ENCODE results near the gene RPP21. TPM values are rescaled to one million over a fixed set of nuclear protein-coding genes. Genes with fewer than 3 reads are reported as not detected.
A peak's percentile ranks its signal among the peaks of the same experiment; 100 is the strongest.

Gene RPP21
- total RNA-seq, 2 experiments from 2014 or later = 50.4 to 88.1 TPM

DNA sequence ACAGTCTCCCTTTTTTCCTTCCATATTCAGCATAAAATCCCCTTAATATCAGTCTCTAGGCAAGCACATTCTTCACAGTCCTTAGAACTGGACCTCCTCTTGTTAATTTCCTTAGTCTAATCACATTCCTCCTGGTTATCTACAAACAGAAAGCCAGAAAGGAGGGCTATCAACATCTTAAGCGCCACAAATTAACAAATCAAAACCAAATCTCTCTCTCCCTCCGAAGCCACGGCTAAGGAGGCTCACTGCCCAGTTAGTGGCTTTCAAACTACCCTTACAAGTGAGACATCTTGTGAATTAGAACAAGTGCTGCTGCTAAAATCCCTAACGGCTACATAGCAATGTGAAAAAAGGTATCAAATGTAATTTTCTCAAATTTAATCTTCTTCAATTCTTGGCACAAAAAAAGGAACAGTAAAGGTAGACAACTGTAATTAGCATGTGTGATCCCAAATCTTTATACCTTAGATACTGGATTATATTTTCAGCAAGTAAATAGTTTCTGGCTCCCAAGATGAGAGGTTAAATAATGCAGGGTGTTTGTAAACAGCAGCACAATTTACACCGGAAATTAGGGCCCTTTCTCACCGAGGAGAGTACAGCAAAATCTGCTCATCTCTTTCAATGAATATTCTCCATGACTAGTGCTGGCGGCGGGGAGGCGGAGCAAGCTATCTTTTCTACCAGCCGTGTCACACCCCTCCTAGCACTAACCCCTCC lies 19.6 kb upstream of the RPP21 start:
- CTCF ChIA-PET (ENCODE audit: unreplicated experiment) = no interaction called here
- H4K20me1 ChIP-seq (ENCODE audit: insufficient read depth, low read length) = peaks cover 29% of the 10 kb centered on the region
- H3K27ac ChIP-seq (ENCODE audit: low read depth, low read length, poor library complexity, severe bottlenecking) = peak overlapping the region; percentile 84
- TSS peak; percentile 57 for BruUV-seq (replicated peaks)
- no peaks in the 10 kb centered on the region for H3K9me3 ChIP-seq (ENCODE audit: low read length)
- intact Hi-C loops (cut with micrococcal nuclease; ENCODE audit: unreplicated experiment) = loop anchor here (5.0 kb wide), 1 partner anchor 113 kb away; the partner anchor contains the start of gene TRIM26
- peak overlapping the region; percentile 90 for H3K4me2 ChIP-seq (ENCODE audit: low read length)
- TF ChIP-seq, protein P1, sequence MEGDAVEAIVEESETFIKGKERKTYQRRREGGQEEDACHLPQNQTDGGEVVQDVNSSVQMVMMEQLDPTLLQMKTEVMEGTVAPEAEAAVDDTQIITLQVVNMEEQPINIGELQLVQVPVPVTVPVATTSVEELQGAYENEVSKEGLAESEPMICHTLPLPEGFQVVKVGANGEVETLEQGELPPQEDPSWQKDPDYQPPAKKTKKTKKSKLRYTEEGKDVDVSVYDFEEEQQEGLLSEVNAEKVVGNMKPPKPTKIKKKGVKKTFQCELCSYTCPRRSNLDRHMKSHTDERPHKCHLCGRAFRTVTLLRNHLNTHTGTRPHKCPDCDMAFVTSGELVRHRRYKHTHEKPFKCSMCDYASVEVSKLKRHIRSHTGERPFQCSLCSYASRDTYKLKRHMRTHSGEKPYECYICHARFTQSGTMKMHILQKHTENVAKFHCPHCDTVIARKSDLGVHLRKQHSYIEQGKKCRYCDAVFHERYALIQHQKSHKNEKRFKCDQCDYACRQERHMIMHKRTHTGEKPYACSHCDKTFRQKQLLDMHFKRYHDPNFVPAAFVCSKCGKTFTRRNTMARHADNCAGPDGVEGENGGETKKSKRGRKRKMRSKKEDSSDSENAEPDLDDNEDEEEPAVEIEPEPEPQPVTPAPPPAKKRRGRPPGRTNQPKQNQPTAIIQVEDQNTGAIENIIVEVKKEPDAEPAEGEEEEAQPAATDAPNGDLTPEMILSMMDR (conservative IDR thresholded peaks at IDR 0.05; ENCODE audit: low read length) = no peak
- TF ChIP-seq EZH2phosphoT487 (IDR thresholded peaks at IDR 0.05; ENCODE audit: borderline replicate concordance, low read depth, low read length) = no peak
- peaks cover 69% of the 10 kb centered on the region for H3K79me2 ChIP-seq (ENCODE audit: insufficient read depth, low read depth, low read length)
- POLR2A ChIA-PET = interaction anchor here (0.7 to 1.2 kb wide), 2 partner anchors 57 to 496 kb away, joined by 4 to 7 read pairs; no protein-coding TSS in a partner anchor
- peak overlapping the region; percentile 73; the same call in 1 of the 2 replicates for H2AFZ ChIP-seq (ENCODE audit: low read length)
- peak; percentile 75 for DNase-seq (ENCODE audit: low spot score)
- no peaks in the 10 kb centered on the region for H3K9me2 ChIP-seq (ENCODE audit: insufficient read depth, low read length)
- peak overlapping the region; percentile 84 for H3K4me3 ChIP-seq (ENCODE audit: low read depth, low read length, poor library complexity, severe bottlenecking)
- H3K36me3 ChIP-seq (ENCODE audit: insufficient read depth, low read length) = peaks cover 28% of the 10 kb centered on the region
- H3K4me1 ChIP-seq (ENCODE audit: insufficient read depth, low read length, poor library complexity, severe bottlenecking) = peaks cover 41% of the 10 kb centered on the region

GRCh38 chr6:30325873-30326525 lies 19.0 kb upstream of the RPP21 start:
- peak overlapping the region; percentile 84 for H3K27ac ChIP-seq (ENCODE audit: low read depth, low read length, poor library complexity, severe bottlenecking)
- H3K4me3 ChIP-seq (ENCODE audit: low read depth, low read length, poor library complexity, severe bottlenecking) = peak overlapping the region; percentile 84
- intact Hi-C loops (cut with micrococcal nuclease; ENCODE audit: unreplicated experiment) = loop anchor here (5.0 kb wide), 1 partner anchor 114 kb away; the partner anchor contains the start of gene TRIM26
- CTCF ChIA-PET (ENCODE audit: unreplicated experiment) = no interaction called here
- peaks cover 29% of the 10 kb centered on the region for H4K20me1 ChIP-seq (ENCODE audit: insufficient read depth, low read length)
- TF ChIP-seq EZH2phosphoT487 (IDR thresholded peaks at IDR 0.05; ENCODE audit: borderline replicate concordance, low read depth, low read length) = no peak
- TF ChIP-seq, protein P1 (conservative IDR thresholded peaks at IDR 0.05; ENCODE audit: low read length) = no peak
- peak overlapping the region; percentile 90 for H3K4me2 ChIP-seq (ENCODE audit: low read length)
- H3K79me2 ChIP-seq (ENCODE audit: insufficient read depth, low read depth, low read length) = peaks cover 62% of the 10 kb centered on the region
- DNase-seq (ENCODE audit: low spot score) = peak; percentile 74
- POLR2A ChIA-PET = interaction anchor here (0.7 to 1.3 kb wide), 5 partner anchors 8 to 496 kb away, joined by 3 to 7 read pairs (median 4); no protein-coding TSS in a partner anchor
- peaks cover 41% of the 10 kb centered on the region for H3K4me1 ChIP-seq (ENCODE audit: insufficient read depth, low read length, poor library complexity, severe bottlenecking)
- no peaks in the 10 kb centered on the region for H3K9me2 ChIP-seq (ENCODE audit: insufficient read depth, low read length)
- peak overlapping the region; percentile 73 for H2AFZ ChIP-seq (ENCODE audit: low read length)
- no peaks in the 10 kb centered on the region for H3K9me3 ChIP-seq (ENCODE audit: low read length)
- H3K36me3 ChIP-seq (ENCODE audit: insufficient read depth, low read length) = peaks cover 29% of the 10 kb centered on the region
- no TSS peak for BruUV-seq (replicated peaks)
